AG09309 (cell line): ENCODE results near the gene FN3K.
A peak's percentile ranks its signal among the peaks of the same experiment; 100 is the strongest.
"Not testable (repeated sequence)": the region's sequence is repeated elsewhere in the genome, so short reads cannot be mapped to it uniquely, and the experiment has no call there.

Source experiments
- DNase-seq: peaks from one replicate; pipeline ENCODE4 v3.0.0-alpha.2; 2010; ENCODE audit warnings: low read depth
- H3K4me3 ChIP-seq: 2 replicates; pipeline ENCODE4 v1.5.1; 2011; ENCODE audit warnings: mild to moderate bottlenecking, low read depth, low read length, moderate library complexity; ENCODE audit not compliant: control insufficient read depth
- TF ChIP-seq, protein P1 (sequence below): IDR thresholded peaks from 2 replicates; pipeline ENCODE4 v1.5.1; 2011; ENCODE audit warnings: mild to moderate bottlenecking, low read depth, low read length, inconsistent platforms; ENCODE audit not compliant: insufficient read depth, control insufficient read depth; ENCODE audit errors: missing control alignments

Gene FN3K

DNA sequence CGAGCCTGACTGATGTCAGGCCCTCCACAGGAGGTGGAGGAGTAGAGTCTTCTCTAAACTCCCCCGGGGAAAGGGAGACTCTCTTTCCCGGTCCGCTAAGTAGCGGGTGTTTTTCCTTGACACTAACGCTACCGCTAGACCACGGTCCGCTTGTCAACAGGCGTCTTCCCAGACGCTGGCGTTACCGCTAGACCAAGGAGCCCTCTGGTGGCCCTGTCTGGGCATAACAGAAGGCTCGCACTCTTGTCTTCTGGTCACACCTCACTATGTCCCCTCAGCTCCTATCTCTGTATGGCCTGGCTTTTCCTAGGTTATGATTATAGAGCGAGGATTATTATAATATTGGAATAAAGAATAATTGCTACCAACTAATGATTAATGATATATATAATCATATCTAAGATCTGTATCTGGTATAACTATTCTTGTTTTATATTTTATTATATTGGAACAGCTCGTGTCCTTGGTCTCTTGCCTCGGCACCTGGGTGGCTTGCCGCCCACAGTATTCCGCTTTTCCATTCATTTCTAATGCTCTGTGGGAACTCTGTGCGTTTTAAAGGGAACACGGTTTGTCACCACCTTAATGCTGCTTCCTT lies 42.5 kb downstream of the FN3K start:
- not testable (repeated sequence) for DNase-seq, H3K4me3 ChIP-seq
- TF ChIP-seq, protein P1, sequence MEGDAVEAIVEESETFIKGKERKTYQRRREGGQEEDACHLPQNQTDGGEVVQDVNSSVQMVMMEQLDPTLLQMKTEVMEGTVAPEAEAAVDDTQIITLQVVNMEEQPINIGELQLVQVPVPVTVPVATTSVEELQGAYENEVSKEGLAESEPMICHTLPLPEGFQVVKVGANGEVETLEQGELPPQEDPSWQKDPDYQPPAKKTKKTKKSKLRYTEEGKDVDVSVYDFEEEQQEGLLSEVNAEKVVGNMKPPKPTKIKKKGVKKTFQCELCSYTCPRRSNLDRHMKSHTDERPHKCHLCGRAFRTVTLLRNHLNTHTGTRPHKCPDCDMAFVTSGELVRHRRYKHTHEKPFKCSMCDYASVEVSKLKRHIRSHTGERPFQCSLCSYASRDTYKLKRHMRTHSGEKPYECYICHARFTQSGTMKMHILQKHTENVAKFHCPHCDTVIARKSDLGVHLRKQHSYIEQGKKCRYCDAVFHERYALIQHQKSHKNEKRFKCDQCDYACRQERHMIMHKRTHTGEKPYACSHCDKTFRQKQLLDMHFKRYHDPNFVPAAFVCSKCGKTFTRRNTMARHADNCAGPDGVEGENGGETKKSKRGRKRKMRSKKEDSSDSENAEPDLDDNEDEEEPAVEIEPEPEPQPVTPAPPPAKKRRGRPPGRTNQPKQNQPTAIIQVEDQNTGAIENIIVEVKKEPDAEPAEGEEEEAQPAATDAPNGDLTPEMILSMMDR = peak; percentile 8

DNA sequence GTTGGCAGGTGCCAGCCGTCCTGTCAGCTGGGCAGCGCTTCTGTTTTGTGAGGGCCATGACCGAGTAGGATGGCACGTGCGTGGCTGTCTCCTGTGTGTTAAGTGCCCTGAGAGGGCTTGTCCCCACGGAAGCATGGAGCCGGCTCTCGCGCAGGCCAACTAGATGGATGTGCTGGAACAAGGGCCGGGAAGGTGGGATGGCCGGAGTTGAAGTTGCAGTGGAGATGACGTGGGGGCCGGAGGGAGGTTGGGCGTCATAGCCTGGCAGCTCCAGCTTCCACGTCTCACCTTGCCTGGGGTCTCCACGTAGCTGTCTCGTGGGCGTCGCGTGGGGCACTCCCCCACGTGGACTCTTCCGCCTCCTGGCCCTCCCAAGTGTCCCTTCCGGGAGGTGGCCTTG lies 44.1 kb downstream of the FN3K start:
- DNase-seq = no peak
- no peak overlapping the region for H3K4me3 ChIP-seq
- TF ChIP-seq, protein P1 = no peak

GRCh38 chr17:82780195-82780594 lies 44.8 kb downstream of the FN3K start:
- TF ChIP-seq, protein P1 = no peak
- no peak for DNase-seq
- no peak overlapping the region for H3K4me3 ChIP-seq

DNA sequence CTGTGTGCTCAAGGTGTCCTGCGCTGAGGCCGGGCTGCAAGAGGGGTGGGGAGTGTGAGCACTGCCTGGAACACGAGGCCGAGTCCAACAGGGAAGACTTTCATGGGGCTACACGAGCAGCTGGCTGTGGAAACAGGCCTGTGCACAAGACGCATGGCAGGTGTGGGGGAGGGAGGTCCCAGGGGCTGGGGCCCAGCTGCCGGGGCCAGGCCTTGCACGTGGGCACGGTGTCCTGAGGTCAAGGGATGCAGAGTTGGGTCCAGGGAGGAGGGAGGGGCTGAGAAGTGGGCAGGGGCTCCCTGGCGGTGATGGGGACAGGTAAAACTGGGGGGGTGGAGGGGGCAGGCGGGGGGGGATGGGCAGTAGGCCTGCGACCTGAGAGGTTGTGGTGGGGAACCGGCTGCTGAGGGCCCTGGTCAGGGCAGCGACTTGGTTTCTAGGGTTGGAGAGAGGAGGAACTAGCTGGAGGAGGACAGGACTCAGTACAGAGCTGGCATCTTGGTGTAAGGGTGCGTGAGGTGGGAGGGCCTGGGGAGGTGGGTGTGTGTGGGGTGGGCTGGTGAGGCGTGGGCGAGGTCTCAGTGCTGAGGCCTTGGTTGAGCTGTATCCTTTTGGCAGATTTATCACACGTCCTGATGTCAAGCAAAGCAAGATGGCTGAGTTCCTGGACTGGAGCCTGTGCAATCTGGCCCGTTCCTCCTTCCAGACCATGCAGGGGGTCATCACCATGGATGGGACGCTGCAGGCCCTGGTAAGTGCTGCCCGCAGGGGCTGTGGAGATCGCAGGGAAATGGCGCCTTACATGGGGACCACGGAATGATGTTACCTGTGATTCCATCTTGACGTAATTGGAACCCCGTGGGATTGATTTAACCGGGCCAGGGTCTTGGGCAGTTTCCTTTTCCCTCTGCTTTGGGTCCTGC lies 45.8 kb downstream of the FN3K start:
- no peak overlapping the region for H3K4me3 ChIP-seq
- TF ChIP-seq, protein P1 = no peak
- DNase-seq = no peak

- DNase-seq = peak; percentile 29
- TF ChIP-seq, protein P1 = peak; percentile 99
- H3K4me3 ChIP-seq = no peak overlapping the region
Observed at GRCh38 chr17:82781894-82782274, 46.5 kb downstream of the FN3K start.

- no peak overlapping the region for H3K4me3 ChIP-seq
Observed at GRCh38 chr17:82782657-82783207, 47.3 kb downstream of the FN3K start.

More at GRCh38 chr17:82782657-82783207, 47.3 kb downstream of the FN3K start:
- DNase-seq = no peak
- TF ChIP-seq, protein P1 = no peak
